ENCODE data around the gene ZNFX1.

ZNFX1 gene

DNA sequence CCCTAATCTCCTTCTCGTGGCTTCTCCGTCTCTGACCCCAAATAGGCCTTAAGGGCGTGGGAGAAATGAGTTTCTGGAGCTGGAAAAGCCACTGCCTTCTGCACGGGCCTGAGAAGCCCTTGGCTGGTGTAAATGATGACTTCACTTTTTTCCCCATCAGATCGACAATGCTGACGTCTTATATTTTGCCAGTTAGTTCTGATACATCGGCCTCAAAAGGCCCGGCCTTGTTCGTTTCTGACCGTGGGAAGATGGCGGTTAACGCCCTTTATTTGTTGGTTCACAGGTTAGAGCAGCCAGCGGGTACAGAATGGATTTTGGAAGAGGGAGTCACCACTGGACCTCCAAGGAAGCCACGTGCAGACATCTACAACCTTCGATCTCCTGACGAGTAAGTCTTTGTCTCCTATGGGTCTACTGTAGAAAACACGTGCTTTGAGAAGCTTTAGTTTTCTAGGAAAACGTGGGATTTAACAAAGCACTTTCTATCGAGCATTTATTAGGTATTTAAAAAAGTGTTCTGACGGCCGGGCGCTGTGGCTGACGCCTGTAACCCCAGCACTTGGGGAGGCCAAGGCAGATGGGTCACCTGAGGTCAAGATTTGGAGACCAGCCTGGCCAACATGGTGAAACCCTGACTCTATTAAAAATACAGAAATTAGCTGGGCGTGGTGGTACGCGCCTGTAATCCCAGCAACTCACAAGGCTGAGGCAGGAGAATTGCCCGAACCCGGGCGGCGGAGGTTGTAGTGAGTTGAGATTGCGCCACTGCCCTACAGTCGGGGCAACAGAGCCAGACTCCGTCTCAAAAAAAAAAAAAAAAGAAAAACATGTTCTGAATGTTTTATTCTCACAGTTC, 1.2 kb upstream of the ZNFX1 start:
- DNase-seq = no peak

DNA sequence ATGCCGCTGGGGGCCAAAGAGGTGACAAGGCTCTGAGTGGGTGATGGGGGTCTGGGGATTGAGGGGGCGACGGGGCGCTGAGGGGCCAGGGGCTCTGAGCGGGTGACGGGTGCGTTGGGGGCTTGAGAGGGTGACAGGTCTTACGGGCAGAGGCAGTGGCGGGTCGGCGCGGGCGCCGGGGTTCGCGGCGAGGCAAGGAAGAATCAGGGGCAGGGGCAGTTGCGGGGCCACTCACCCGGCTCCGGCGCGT, 146 bp downstream of the ZNFX1 start:
- DNase-seq = no peak

DNA sequence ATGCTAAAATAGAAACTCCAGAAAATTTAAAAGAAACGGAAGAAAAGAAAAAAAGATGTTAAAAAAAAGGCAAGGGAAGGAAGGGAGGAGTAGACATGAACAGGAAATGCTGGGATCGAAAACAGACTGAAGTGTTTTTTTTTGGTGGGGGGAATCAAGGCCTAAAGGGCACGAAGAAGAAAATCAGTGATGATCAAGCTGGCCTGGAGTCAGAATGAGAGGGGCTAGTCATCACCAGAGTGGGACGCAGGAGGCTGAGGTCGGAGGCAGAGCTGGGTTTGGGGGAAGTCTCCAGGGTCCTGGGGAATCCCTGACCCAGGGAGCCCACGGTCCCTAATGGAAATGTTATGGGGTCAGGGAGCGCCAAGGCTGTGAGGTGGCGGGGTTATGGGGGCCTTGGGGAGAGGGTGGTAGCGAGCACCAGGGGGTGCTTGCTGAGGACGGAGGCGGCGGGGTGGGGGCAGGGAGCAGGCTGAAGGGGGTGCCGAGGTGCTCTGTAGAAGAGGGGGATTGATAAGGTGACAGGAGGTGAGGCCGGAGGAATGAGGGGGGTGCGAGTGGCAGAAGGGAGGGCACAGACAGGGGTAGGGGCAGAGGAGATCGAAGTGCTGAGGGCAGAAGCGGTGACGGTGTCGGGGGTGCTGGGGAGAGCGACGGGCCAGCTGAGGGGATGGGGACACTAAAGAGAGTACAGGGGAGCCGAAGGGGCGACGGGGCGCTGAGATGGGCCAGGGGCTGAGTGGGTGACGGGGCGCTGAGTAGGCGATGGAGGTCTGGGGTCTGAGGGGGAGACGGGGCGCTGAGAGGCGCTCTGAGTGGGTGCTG, 684 bp downstream of the ZNFX1 start:
- DNase-seq = no peak

DNA sequence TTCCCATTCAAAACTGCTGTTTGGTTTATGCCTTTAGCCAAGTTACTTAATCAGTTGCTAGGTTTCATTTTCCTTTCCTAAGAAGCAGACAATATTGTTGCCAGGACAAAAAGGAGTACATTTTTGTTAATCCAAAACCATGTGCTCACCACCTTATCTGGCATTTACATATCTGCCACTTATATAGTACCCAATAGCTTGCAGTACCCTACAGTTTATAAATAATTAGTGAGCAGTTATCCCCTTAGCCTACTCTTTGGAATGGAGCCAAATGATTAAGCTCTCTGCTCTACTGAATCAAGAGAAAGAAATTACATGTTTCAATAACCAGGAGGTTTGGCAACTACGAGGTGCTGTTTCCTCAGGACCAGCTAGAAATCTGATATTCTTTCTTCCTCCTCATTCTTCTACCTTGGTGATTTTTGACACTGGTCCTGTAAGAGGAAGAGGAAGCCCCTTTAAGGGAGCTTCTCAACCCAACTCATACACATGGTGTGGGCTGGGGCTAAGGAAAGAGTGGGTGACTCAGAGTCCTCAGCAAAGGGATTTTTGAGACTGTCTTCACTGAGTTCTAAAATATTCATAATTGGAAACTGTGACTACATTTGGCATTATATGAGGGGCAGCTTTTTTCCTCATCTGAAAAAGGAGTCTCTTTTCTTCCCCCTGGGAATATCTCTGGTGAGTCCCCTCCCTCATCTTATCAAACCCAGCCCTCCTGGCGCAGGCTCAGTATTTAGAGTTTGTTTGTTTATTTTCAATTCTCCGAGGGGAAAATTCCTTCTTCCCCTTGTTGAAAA, 1.5 kb downstream of the ZNFX1 start:
- no peak for DNase-seq

DNA sequence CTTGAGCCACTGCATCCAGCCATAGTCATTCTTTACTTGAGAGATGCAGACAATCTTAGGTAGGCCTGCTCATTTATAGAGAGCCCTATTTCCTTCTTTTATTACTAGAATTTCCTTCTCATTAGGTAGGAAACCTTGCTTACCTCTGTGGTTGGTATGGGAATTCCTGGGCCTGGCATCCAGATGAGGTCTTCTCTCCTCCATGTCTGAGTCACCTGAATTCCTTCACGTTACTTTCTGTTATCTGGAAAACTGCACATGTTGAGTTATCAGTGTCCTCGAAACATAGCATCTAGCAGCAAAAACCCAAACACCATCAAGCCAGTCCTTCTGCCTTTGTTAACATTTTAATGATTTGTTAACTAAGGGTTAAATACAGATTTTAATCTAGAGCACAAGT, 2.2 kb downstream of the ZNFX1 start:
- no peak for DNase-seq

GRCh38 chr20:49275216-49275615, 2.6 kb downstream of the ZNFX1 start:
- no peak for DNase-seq

DNA sequence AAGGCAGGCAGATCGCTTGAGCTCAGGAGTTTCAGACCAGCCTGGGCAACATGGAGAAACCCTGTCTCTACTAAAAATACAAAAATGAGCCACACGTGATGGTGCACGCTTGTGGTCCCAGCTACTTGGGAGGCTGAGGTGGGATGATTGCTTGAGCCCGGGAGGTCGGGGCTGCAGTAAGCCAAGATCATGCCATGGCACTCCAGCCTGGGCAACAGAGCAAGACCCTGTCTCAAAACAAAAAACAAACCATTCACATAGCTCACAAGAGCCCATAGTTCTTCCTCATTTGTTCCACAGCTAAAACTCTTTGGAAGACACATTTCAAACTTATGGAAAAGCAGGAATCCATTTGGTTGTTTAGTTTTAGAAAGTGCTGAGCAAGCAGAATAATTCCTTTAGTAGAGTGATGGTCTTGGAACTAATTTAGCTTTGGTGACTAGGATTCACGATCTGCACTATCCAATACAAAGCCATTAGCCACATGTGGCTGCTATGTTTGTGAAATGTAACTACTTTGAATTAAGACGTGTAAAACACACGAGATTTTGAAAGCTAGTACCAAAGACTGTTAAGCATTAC, 4.1 kb downstream of the ZNFX1 start:
- DNase-seq = no peak

- no peak for DNase-seq
Observed at GRCh38 chr20:49272654-49273053, 5.2 kb downstream of the ZNFX1 start.

- DNase-seq = no peak
Observed at GRCh38 chr20:49270736-49271135, 7.1 kb downstream of the ZNFX1 start.

- DNase-seq = no peak
Observed at GRCh38 chr20:49270177-49270576, 7.7 kb downstream of the ZNFX1 start.

GRCh38 chr20:49268600-49269365, 9.1 kb downstream of the ZNFX1 start:
- DNase-seq = no peak

- no peak for DNase-seq
Observed at GRCh38 chr20:49267327-49267726, 10.5 kb downstream of the ZNFX1 start.

GRCh38 chr20:49262444-49262843, 15.4 kb downstream of the ZNFX1 start:
- no peak for DNase-seq

DNA sequence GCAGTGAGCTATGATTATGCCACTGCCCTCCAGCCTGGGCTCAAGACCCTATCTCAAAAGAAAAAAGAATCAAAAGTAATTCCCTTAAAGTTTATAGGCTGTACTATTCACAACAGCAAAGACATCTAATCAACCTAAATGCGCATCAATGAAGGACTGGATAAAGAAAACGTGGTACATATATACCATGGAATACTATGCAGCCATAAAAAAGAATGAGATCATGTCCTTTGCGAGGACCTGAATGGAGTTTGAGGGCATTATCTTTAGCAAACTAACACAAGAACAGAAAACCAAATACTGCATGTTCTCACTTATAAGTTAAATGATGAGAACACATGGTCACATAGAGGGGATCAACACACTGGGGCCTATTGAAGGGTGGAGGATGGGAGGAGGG, 16.7 kb downstream of the ZNFX1 start:
- DNase-seq = no peak

DNA sequence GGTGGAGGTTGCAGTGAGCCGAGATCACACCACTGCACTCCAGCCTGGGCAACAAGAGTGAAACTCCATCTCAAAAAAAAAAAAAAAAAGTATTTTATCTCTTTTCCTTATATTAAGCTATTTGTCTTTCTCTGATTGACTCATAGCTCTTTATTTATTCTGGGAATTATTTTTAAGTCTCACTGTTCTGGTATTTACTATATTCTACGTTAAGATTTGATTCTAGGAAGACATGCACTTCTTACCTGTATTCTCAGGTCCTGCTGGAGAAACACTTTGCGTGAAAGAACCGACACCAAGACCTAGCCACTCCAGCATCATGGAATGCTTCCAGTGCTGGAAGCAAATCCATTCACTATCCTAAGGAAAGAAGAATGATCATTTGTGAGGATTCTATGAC, 17.6 kb downstream of the ZNFX1 start:
- DNase-seq = no peak

DNA sequence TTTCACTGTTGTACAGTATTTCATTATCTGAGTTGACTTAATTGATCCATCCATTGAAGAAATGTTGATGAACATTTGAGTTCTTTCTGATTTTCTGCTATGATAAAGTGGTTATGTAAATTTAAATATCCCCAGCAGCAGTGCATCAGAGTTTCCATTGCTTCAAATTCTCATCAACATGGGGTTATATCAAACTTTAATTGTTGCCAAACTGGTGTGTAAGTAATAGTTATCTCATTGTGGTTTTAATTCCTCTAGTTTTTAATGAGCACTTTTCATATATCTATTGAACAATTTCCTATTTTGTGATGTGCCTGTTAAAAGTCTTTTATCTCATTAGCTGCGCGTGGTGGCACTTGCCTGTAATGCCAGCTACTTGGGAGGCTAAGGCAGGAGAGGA, 18.1 kb downstream of the ZNFX1 start:
- no peak for DNase-seq

GRCh38 chr20:49259284-49259683, 18.6 kb downstream of the ZNFX1 start:
- no peak for DNase-seq

DNA sequence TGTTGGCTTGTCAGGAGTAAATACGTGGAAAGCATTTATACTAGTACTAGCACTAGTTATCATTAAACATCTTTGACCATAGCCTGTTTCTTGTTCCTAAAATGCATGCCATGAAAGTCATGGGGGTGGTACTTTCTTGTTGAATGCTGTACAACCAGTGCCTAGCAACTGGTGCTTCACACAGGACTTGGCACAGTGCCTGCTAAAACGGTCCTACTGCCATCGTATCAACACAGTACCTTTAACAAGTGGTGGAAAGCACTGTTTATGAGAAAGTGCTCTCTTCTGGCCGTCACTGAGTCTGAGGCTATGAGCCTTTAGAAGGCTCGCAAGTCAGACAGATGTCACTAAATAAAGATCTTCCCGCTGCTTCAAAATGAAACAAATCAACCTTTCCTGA, 21.6 kb downstream of the ZNFX1 start:
- DNase-seq = no peak

GRCh38 chr20:49252556-49253350, 25.1 kb downstream of the ZNFX1 start:
- no peak for DNase-seq

- DNase-seq = no peak
Observed at GRCh38 chr20:49248879-49249665, 28.8 kb downstream of the ZNFX1 start.

DNA sequence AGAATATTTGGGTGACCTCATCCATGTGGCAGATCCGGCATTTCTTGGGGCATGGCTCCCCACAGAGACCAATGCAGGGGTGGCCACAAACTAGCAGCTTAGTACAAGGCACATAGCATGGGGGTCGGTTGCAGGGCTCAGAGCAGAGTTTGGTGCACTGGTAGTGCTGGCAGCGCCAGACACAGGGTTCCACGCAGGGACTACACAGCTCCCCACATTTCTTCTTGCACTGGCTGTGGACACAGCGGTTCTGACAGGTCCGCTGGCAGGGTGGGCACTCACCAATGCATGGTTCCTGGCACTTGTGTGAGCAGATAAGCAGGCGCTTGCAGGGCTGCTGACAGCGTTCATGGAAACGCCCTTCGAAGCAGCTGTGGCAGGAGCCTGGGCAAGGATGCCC, 29.6 kb downstream of the ZNFX1 start:
- DNase-seq = no peak
